ENCODE results near the gene ARMS2.

ARMS2 gene

DNA sequence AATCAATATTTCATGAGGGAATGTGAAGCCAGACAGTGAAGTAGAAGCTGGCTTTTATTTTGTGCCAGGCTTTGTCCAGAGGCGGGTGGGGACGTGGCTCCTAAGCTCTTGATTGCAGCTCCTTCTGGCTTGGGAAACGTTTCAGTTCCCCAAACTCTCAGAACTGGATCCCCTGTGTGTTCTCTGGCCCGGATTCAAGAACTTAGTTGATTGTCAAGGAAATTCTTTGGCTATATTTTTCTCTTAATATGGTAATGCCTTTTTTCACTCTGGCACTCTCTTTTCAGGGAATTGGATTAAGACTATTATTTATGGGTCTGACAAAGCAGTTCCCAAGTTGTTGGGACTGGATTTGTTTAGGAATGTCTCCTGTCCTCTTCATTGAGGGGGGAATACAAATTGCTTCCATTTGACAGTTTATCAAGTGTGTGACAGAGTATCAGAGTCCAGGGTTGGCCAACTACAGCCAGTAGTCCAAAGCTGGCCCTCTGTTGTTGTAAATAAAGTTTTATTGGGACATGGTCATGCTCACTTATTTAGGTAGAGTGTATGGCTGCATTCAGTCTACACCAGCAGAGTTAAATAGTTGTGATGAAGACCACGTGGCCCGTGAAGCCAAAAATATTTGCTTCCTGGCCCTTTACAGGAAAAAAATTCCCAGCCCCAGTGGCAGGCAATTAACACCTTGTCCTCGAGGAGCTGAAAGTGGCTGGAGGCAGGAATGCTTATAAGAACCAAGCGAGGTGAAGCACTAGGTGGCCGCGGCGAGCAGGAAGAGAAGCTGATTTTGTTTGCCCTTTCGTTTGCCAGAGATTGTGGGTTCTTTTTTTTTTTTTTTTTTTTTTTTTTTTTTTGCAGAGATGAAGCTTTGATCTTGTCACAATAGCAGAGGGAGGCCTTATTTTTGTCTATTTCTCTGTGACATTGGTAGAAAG lies 41.2 kb downstream of the ARMS2 start:
- DNase-seq = no peak

DNA sequence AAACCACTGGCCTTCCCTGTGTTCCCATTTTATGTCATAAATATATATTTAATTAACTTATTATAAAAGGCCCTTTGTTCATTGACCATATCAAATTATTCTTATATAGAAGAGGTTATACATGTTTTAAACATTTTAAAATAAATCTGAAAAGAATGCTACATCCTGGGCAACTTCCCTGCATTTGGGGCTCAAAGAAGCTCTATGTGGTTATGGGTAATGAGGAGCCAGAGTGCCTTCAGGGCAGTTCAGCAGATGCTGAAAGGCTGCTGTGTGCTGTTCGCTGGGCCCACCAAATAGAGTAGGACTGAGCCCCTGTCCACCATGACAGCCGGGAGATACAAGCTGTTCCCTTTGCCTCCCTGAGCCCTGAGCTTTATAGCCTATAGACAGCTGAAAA lies 42.8 kb downstream of the ARMS2 start:
- DNase-seq = no peak

DNA sequence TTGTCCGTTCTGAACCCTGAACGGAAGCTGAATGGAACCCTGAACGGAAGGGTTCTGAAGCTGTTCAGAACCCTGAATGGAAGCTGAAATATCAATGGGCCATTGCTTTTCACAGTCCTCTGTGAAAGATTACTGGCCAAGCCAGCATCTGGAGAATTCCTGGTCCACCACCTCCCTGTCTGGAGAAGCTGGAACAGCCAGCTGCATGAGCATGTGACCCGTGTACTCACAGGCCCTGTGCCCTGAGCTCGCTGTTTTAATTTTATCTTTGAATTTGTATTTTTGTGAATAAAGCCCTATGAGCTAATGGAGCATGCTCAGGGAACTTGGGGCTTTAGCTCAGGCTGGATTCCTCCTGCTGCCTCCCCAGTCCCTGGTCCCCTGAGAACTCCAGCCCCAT lies 44.1 kb downstream of the ARMS2 start:
- DNase-seq = no peak

DNA sequence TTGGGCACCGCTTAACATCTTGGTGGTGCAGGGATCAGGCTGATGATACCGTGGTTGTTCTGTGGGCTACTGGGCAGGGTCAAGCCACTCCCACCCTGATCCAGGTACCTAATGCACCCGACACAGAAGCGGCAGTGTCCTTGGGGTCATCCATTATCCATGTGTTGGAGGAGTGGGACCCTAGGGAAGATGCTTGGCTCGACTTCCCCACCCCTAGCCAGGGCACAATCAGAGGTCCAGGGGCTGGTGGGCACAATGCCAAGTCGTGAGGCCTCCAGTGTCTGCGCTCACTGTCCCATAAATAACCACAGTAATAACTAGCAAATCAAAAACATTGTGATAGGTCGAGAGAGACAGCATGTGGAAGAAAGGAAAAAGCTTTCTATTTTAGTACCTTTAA lies 44.6 kb downstream of the ARMS2 start:
- no peak for DNase-seq

DNA sequence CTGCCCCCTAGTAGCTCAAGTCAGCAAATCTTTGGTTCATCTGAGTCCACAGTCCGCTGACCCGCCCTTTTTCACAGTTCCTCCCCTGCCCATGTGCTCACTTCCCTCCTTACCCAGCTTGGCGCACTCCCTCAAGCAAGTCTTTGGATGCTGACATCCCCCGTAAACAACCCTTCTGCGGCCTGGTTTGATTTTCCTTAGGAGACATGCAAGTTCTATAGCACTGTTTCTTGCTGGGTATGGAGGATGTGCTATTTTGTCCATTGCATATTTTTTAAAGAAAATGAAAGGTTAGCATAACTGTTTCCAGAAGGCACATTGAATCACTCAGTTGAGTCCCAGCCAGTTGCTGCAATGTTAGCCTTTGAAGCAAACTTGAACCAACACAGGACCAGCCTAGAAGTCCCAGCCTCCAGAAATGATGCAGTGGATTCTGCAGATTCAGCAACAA lies 45.1 kb downstream of the ARMS2 start:
- DNase-seq = no peak

- no peak for DNase-seq
Observed at GRCh38 chr10:122500194-122500593, 45.7 kb downstream of the ARMS2 start.

DNA sequence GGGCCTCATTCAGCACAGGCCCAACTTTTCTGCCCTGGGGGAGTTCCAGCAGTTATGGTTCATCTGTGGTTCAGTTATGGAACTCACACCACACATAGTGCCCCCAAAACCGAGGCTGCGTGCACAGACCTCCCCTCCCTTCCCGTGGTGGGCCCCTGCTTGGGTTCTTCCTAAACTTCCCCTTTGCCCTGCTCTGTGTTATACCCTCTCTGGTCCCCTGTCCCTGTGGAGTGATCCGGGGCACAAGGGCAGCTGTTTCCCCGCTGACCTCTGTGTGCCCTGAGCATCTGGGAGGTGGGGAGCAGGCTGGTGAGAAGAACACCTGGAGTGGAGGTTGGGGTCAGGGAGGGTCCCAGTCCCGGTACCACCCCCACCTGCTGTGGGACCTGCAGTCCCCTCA lies 46.3 kb downstream of the ARMS2 start:
- DNase-seq = no peak

GRCh38 chr10:122503012-122503411 lies 48.6 kb downstream of the ARMS2 start:
- no peak for DNase-seq

GRCh38 chr10:122503886-122504609 lies 49.6 kb downstream of the ARMS2 start:
- no peak for DNase-seq

DNA sequence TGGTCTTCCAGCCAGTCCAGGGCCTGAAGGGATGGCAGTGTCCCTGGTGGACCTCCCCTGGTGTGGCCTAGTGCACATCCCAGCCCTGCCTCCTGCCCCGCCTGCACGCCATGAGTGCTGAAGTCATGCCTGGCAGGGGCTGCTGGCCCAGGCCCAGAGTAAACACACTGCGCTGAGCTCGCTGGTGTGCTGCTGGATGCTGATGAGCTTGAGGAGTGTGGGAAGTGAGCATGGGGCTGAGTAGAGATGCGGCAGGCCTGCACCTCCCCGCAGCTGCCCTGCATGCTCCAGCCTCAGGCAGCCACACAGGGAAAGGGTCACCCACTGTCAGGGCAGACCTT lies 50.1 kb downstream of the ARMS2 start:
- no peak for DNase-seq

DNA sequence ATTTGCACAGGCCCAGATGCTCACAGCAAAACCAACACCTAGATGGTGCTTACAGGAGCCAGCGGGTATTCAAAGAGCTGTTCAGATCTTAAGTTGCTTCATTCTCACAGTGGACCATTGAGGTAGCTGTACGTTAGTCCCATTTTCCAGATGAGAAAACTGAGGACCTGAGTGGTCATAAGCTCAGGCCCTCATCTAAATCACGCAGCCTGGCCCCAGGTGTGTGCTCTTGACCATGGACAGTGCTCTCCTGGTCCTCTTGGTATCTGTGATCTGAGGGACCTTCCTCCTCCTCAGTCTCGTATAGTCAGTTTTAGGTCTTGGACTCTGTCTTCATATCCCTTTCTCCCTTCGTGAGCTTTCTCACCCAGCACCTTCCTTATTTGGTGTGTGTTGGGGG lies 50.6 kb downstream of the ARMS2 start:
- no peak for DNase-seq

DNA sequence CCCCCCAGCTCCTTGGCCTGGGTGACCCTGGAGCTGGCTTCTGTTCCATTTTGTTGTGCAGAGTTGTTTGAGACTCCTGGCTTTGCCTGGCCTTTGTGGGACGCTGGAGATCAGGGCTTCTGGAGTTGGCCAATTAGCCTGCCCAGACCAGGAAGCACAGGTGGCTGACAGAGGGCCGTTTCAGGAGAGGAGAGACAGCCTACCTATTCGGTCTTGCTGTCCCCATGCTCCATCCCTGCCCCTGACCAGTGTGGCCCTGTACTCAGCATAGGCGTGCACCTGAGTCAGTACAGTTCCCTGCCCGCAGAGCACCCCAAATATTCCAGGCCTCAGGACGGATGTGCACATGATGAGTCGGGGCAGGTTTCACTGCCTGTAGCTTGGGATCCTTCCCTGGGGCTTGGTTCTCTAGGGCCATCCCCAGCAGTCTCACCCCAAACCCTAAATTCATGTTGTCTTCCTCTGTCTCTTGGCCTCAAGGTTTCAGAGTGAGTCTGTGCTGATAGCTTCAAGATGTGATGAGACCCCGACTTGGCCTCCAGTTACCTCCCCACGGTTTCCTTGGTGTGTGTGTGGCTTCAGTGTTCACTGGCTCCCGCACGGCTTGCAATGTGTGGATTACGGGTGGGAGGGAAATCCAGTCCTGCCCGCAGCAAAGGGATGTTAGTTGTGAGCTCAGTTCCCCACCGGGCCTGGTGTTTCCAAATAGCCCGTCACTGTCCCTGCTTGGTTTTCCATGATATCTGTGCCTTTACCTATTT lies 51.6 kb downstream of the ARMS2 start:
- no peak for DNase-seq

Measured in activated CD4-positive, alpha-beta T cell treated with anti-CD3 and anti-CD28 coated beads, Interleukin-2, amount 50 U/mL, for 4 hours (primary cell).